Mesothelial cell of epicardium (in vitro differentiated cells): ENCODE results near the gene C2orf68. TPM values are rescaled to one million over a fixed set of nuclear protein-coding genes. Genes with fewer than 3 reads are reported as not detected.
A peak's percentile ranks its signal among the peaks of the same experiment; 100 is the strongest.
"Not testable (repeated sequence)": the region's sequence is repeated elsewhere in the genome, so short reads cannot be mapped to it uniquely, and the experiment has no call there.

Source experiments
- DNase-seq, 2 experiments: peaks; one replicate each; pipeline ENCODE4 v3.0.0; 2021; ENCODE audit warnings: low spot score in 2 of 2; ENCODE audit not compliant: unreplicated experiment in 2 of 2
- H3K27ac Mint-ChIP-seq: 2 replicates; pipeline ENCODE4 v1.8.0; 2021; ENCODE audit warnings: mixed read lengths
- H3K27me3 Mint-ChIP-seq: 2 replicates; pipeline ENCODE4 v1.8.0; 2021; ENCODE audit warnings: low read depth, mixed read lengths
- H3K36me3 Mint-ChIP-seq: 2 replicates; pipeline ENCODE4 v1.8.0; 2021; ENCODE audit warnings: mixed read lengths
- H3K4me1 Mint-ChIP-seq: 2 replicates; pipeline ENCODE4 v1.8.0; 2021; ENCODE audit warnings: mixed read lengths
- H3K4me3 Mint-ChIP-seq: 2 replicates; pipeline ENCODE4 v1.8.0; 2021; ENCODE audit warnings: mild to moderate bottlenecking, moderate library complexity, mixed read lengths
- H3K9me3 Mint-ChIP-seq: 2 replicates; pipeline ENCODE4 v1.8.0; 2021; ENCODE audit warnings: mixed read lengths
- CTCF ChIP-seq: fragments of 200-600 bp; sonication (generic); IDR thresholded peaks from one replicate; pipeline ENCODE4 v1.5.0; 2021; ENCODE audit warnings: antibody characterized with exemption; ENCODE audit not compliant: unreplicated experiment
- total RNA-seq: library from RNA; stranded (reverse); gene quantifications from 3 replicates; pipeline ENCODE4 v1.2.1, GENCODE V29; 2021

Gene C2orf68
- total RNA-seq, 1 donor from 2014 or later = 74.6 TPM

- no peaks in the 10 kb centered on the region for H3K27me3 Mint-ChIP-seq
- H3K9me3 Mint-ChIP-seq = no peaks in the 10 kb centered on the region
- H3K36me3 Mint-ChIP-seq = no peaks in the 10 kb centered on the region
- H3K4me1 Mint-ChIP-seq = peaks cover 20% of the 10 kb centered on the region
- H3K27ac Mint-ChIP-seq = peak overlapping the region; percentile 5
- no peak for DNase-seq
- H3K4me3 Mint-ChIP-seq = no peak overlapping the region
- TF ChIP-seq CTCF = no peak
Observed at GRCh38 chr2:85564144-85564563, 47.7 kb downstream of the C2orf68 start.

GRCh38 chr2:85561280-85562212, 50.3 kb downstream of the C2orf68 start, which contains the start of gene GGCX:
Gene GGCX (minus strand): TSS chr2:85561493. CDS start chr2:85561428, 65 bp downstream.
- Mint-ChIP-seq H3K27me3 (no peaks in the 10 kb centered on the region), H3K4me3 (peak within 1 kb of the TSS; percentile 97), H3K9me3 (no peaks in the 10 kb centered on the region), H3K4me1 (peaks cover 20% of the 10 kb centered on the region), H3K27ac (peak within 1 kb of the TSS; percentile 98), H3K36me3 (peaks cover 4% of the 10 kb centered on the region)
- peak; percentile 28 for TF ChIP-seq CTCF
- DNase-seq = peak; percentile 91

- no peak for DNase-seq
- Mint-ChIP-seq H3K9me3 (no peaks in the 10 kb centered on the region), H3K4me3 (peak overlapping the region; percentile 97), H3K36me3 (peaks cover 4% of the 10 kb centered on the region), H3K27me3 (no peaks in the 10 kb centered on the region), H3K4me1 (peaks cover 20% of the 10 kb centered on the region), H3K27ac (peak overlapping the region; percentile 98)
- TF ChIP-seq CTCF = no peak
Observed at GRCh38 chr2:85560812-85561279, 51.0 kb downstream of the C2orf68 start.

GRCh38 chr2:85560403-85560726, 51.5 kb downstream of the C2orf68 start:
- H3K9me3 Mint-ChIP-seq = not testable (repeated sequence)

GRCh38 chr2:85558160-85558559, 53.7 kb downstream of the C2orf68 start:
- no peaks in the 10 kb centered on the region for H3K9me3 Mint-ChIP-seq
- TF ChIP-seq CTCF = no peak
- H3K4me3 Mint-ChIP-seq = no peak overlapping the region
- no peaks in the 10 kb centered on the region for H3K27me3 Mint-ChIP-seq
- peaks cover 20% of the 10 kb centered on the region for H3K4me1 Mint-ChIP-seq
- peaks cover 8% of the 10 kb centered on the region for H3K36me3 Mint-ChIP-seq
- no peak for DNase-seq
- no peak overlapping the region for H3K27ac Mint-ChIP-seq

More at GRCh38 chr2:85560403-85560726, 51.5 kb downstream of the C2orf68 start:
- H3K4me3 Mint-ChIP-seq = peak overlapping the region; percentile 97
- peak overlapping the region; percentile 98 for H3K27ac Mint-ChIP-seq
- not testable (repeated sequence) for H3K27me3 Mint-ChIP-seq, DNase-seq, H3K36me3 Mint-ChIP-seq
- H3K4me1 Mint-ChIP-seq = peaks cover 20% of the 10 kb centered on the region

- H3K4me1 Mint-ChIP-seq = peaks cover 20% of the 10 kb centered on the region
- no peak for TF ChIP-seq CTCF
- H3K9me3 Mint-ChIP-seq = no peaks in the 10 kb centered on the region
- H3K36me3 Mint-ChIP-seq = peaks cover 8% of the 10 kb centered on the region
- no peak overlapping the region for H3K27ac Mint-ChIP-seq
- H3K4me3 Mint-ChIP-seq = no peak overlapping the region
- DNase-seq = no peak
- no peaks in the 10 kb centered on the region for H3K27me3 Mint-ChIP-seq
Observed at GRCh38 chr2:85557130-85557529, 54.7 kb downstream of the C2orf68 start.
